ENCODE measurements around the gene FAM184A.

FAM184A gene

GRCh38 chr6:118953391-118953790 is 125.1 kb downstream of the FAM184A start:
- DNase-seq (ENCODE audit: low spot score), result no peak

GRCh38 chr6:118952683-118953082 is 125.8 kb downstream of the FAM184A start:
- DNase-seq (ENCODE audit: low spot score), result no peak

DNA sequence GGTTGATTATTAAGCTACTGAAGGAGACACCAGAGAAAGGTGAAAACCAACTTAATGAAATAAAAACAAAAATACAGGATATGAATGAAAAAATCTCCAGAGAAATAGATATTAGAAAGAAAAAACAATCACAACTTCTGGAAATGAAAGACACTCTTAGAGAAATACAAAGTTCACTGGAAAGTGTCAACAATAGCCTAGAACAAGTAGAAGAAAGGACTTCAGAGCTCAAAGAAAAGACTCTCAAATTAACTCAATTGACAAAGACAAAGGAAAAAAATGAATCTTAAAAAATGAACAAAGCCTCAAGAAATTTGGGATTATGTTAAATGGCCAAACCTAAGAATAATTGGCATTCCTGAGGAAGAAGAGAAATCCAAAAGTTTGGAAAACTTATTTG is 133.2 kb downstream of the FAM184A start:
- no peak for DNase-seq (ENCODE audit: low spot score)

DNA sequence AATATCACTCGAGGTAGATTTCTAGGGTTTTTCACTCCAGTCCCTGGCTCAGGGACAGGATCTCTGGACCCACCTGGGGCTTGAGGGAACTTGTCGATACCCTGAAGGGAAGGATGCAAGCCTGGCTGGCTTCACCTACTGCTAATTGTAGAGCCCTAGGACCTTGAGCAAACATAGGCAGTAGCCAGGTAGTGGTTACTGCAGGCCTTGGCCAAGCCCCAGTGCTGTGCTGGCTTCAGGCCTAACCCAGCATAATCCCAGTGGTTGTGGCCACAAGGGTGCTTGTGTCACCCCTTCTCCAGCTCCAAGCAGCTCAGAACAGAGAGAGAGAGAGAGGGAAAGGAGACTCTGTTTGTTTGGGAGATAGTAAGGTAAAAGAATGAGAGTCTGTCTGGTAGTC is 137.7 kb downstream of the FAM184A start:
- DNase-seq (ENCODE audit: low spot score), result no peak

- peak; percentile 26 for DNase-seq (ENCODE audit: low spot score)
Observed at GRCh38 chr6:118939683-118940082, 138.8 kb downstream of the FAM184A start.

DNA sequence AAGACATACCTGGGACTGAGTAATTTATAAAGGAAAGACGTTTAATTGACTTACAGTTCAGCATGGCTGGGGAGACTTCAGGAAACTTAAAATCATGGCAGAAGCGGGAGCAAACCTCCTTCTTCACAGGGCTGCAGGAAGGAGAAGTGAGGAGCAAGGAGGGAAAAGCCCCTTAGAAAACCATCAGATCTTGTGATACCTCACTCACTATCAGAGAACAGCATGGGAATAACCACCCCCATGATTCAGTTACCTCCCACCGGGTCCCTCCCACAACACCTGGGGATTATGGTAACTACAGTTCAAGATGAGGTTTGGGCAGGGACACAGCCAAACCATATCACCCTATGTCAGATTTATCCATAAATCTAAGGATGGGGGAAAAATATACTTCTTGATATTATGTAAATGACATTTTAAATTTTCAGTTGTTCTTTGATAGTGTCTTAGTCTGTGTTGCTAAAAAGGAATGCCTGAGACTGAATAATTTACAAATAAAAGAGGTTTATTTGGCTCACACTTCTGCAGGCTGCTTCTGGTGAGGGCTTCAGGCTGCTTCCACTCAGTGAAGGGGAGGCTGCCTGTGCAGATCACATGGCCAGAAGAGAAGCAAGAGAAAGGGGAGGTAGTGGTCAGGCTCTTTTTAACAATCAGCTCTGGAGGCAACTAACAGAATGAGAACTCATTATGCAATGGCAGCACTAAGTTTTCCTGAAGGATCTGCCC is 142.3 kb downstream of the FAM184A start:
- DNase-seq (ENCODE audit: low spot score), result no peak

- no peak for DNase-seq (ENCODE audit: low spot score)
Observed at GRCh38 chr6:118935331-118935668, 143.2 kb downstream of the FAM184A start.

DNA sequence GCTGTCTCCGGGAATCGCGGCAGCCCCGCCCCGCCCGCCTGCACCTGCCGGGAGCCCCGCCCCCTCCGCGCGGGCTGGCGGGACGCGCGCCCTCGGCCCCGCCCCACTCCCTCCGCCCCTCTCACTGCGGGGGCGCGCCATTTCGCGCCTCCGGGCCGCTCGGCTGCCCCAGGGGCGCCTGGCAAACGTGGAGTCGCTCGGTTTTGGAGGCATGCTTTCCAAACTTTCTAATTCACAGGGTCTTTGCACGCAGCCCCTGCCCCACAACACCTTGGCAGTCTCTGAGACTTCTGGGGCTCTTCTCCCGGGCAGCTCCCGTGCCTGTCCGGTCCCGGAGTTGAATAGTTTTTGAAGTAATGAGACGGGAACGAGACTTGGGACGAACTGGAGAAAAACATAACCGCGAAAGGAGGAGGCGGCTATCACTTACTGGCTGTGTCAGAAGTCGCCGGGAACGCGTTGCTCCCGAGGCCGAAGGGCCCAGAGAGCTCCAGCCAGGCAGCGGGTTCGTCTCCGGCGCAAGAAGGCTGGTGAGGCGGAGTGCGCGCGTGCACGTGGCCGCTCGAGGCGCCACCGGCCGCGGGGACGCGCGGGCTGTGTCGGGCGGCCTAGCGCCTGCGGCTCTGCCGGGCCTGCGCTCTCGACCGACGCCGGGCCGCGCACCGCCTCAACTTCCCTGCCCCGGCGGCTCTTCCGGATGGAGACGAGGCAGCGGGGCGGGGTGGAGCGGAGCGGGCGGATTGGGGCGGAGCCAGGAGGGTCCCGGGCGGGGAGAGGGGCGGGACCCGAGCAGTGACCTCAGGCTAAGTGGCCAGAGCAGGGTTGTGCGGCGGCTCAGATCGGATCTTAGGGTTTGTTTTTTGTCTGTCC is 143.8 kb downstream of the FAM184A start, which contains the start of gene MCM9:
TSS of gene MCM9 (minus strand) at position 699 of the 870 bp plus-strand sequence. CDS start 3,436 bp downstream, outside the sequence.
- peak; percentile 85 for DNase-seq (ENCODE audit: low spot score)

GRCh38 chr6:118933855-118934460 is 144.5 kb downstream of the FAM184A start:
- no peak for DNase-seq (ENCODE audit: low spot score)

GRCh38 chr6:118932421-118932820 is 146.0 kb downstream of the FAM184A start:
- no peak for DNase-seq (ENCODE audit: low spot score)

DNA sequence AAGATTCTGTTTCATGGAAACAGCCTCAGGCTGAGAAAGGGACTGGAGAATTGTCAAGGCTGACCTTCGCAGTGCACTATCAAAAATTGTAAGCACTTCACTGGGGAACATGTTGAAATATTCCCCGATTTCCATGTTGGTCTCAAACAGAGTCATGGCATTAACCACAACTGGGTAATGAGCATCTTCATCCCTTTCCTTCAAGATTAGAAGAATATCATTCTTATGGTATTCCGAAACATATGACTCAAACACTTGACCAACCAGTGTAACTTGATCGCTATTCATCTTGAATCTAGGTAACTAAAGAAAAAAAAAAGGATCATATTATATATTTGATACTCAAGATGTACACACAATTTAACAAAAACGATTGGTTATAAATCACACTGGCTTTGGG is 147.0 kb downstream of the FAM184A start:
- DNase-seq (ENCODE audit: low spot score), result no peak

GRCh38 chr6:118930680-118931079 is 147.8 kb downstream of the FAM184A start:
- DNase-seq (ENCODE audit: low spot score), result no peak

GRCh38 chr6:118923035-118923434 is 155.4 kb downstream of the FAM184A start:
- DNase-seq (ENCODE audit: low spot score), result no peak

DNA sequence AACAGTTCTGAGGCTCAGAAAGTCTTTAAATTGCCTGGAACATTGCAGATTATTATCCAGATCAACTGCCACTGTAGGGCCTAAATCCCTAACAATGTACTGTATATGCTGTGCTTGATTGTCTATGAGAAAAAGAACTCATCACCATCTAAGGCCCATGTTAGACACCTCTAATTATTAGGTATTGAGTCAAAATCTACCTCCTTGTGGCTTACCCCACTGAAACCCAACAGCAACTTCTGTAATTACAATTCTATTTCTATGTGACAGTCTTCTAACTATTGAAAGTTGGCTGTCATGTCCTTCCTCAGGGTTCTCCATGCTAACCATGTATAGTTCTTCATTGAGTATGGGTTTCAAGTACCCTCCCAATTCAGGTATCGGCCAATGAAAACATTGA is 157.4 kb downstream of the FAM184A start:
- DNase-seq (ENCODE audit: low spot score), result no peak

DNA sequence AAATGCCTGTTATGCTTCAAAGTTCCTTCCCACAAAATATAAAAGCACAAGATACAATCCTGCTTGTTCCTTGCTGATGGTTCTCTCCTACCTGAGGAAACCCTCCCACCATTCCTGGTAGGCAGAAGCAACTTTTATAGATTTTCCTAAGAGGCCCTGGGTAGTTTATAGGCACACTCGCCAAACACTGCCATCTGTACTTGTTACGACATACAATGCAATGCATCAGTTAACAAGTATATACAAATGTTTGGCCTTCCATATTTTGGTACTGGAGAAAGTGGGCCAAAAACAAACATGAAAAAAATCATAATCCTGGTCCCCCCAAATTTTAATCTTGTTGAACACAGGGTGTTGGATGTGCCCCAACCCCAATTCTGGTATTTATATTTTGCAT is 160.1 kb downstream of the FAM184A start:
- DNase-seq (ENCODE audit: low spot score), result no peak

- DNase-seq (ENCODE audit: low spot score), result no peak
Observed at GRCh38 chr6:118917546-118918328, 160.7 kb downstream of the FAM184A start.

- DNase-seq (ENCODE audit: low spot score), result no peak
Observed at GRCh38 chr6:118914598-118914997, 163.9 kb downstream of the FAM184A start.

DNA sequence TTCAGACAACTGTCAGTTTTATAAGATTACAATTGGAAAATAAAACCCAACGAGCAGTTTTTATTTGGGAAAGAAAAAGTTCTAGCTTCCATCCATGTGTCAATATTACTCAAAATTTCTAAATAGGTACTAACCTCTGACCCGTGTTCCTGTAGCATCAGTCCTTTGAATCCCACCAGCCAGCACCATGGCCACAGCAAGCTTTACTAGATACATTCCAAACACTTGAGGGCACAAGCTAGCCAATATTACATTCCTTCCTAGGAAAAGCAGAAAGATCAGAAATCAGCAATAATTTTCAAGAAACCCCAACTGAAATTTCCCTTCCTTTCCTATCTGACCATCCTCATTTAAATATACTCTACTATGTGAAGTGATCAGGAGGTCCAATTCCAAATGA is 165.3 kb downstream of the FAM184A start:
- DNase-seq (ENCODE audit: low spot score), result no peak

- no peak for DNase-seq (ENCODE audit: low spot score)
Observed at GRCh38 chr6:118912646-118913045, 165.8 kb downstream of the FAM184A start.

Measured in pons (tissue), 1 donor.